HG03460 (cell line): ENCODE measurements around the gene DKK3.

ENCODE experiments used
- ATAC-seq: cut with Tn5 transposase; IDR thresholded peaks from one replicate; pipeline ENCODE4 v1.9.1; 2021; ENCODE audit not compliant: unreplicated experiment

Gene DKK3

DNA sequence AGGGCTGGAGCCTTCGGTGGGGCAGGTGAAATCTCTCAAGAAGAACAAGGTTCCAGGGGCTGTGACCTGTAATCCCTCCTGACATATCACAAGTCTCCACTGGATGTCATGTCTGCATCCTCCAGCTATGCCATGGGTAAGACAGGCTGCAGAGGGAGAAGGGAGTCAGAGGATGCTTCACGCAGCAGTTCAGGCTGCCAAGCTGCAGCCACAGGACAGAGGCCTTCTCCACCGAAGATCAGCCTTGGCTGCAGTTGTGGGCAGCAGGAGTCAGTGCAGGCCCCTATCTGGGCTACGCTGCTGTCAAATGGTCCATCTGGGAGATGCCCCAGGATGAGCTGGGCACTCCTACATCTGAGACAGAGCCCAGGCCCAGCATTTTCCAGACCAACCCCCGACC, 25.0 kb downstream of the DKK3 start:
- ATAC-seq = no peak

DNA sequence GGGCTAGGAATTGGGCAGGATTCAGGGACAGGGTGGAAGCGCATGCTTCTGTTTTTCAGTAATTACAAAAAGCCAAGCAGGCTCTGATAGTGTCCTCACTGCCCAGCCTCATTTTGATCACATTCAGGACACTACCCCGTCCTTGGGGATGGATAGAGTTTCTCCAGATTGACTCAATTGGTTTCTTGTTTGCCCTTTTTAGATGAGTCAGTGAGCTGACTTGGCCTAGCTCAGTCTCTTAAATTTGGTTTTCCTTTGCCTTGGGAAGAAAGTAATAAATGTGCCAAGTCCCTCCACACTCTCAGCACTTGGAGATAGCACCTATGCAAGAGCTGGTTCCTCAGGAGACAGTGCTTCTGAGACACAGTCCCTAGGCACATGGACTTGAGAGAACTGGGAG, 25.5 kb downstream of the DKK3 start:
- no peak for ATAC-seq

DNA sequence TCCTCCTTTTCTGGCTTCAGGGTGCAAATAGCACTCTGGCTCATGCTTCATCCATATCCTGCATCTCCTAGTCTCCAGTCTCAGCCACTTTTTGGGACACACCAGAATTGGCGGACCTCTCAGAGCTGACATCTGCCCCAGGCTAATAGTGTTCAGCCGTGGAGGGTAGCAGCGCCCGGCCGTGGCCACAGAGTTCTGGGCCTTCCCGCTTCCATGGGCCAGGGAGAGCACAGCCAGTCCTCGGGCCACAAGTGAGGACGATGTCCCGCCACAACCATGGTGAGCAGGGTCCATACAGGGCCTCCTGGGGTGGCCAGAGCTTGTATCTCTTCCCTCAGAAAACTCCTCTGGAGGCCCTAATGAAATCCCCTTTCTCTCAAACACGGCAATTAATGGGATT, 26.0 kb downstream of the DKK3 start:
- ATAC-seq = no peak

DNA sequence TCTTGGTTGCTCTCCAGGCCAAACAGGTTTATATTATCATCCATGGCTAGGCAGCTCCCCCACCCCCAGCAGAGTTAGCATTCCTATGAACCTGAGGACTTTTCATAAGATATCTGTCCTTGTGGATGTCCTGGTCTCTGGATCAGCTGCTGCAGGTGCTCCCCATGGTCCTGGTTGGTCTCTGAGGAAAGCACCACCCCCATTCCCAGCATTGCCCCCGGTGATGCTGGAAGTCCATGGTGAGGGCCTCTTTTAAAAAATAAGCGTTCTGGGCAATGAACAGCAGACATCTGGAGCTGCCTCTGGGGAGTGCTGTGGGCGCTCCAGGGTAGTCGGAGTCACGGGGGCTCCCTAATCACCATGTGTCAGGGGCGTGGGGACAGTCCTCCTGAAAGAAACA, 26.6 kb downstream of the DKK3 start:
- ATAC-seq = no peak

DNA sequence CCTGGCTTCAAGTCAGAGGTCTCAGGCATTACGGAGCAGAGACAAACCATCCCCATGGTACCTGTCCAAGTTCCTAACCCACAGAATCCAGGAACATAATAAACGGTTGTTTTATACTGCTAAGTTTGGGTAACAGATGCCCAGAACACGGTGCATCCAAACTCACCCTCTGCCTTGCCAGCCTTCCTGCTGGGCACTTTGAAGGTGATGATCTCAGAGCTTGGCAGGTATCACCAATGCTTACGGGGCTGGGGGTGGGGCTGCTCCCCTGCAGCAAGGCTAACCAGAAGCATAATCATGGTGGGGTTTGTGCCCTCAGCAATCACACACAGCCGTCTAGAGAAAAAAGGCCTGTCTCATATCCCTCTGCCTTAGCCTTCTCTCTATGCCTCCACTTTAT, 27.1 kb downstream of the DKK3 start:
- no peak for ATAC-seq

DNA sequence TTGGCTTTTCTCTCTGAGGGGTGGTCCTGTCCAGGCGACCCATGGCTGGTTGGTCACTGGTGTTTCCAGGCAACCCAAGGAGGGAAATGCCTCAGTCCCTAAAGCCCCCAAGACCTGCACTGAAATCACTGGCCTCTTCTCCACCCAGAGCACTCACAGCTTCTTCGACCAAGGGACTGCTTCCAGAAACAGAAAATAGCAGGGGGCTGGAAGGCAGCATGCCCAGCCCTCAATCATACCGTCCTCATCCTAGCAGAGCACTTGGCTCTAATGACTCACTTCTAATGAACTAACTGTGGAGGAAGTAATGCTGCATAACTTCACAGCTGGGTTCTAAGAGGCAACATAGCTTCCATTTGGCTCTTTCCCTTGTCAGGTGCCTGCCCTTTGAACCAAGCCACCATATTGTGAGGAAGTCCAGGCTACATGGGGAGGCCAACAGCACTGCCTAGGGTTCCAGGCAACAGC, 27.6 kb downstream of the DKK3 start:
- ATAC-seq = no peak

DNA sequence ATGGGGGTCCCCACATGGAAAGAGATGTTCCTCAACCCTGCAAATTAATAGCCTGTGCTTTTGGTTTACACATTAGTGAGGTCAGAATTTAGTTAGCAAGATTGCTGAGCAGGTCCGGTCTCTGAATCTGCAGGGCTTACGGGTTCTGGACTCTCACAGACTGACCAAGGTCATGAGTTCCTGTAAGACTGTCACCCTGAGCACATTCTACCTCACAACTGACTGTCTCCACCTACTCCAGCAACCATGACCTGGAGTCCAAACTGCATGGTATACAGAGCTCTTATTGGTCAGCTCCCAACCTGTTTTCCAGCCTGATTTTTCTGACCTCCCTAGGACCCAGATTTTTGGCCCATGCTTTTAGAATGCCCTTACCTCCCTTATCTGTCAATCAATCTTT, 28.2 kb downstream of the DKK3 start:
- ATAC-seq = no peak

DNA sequence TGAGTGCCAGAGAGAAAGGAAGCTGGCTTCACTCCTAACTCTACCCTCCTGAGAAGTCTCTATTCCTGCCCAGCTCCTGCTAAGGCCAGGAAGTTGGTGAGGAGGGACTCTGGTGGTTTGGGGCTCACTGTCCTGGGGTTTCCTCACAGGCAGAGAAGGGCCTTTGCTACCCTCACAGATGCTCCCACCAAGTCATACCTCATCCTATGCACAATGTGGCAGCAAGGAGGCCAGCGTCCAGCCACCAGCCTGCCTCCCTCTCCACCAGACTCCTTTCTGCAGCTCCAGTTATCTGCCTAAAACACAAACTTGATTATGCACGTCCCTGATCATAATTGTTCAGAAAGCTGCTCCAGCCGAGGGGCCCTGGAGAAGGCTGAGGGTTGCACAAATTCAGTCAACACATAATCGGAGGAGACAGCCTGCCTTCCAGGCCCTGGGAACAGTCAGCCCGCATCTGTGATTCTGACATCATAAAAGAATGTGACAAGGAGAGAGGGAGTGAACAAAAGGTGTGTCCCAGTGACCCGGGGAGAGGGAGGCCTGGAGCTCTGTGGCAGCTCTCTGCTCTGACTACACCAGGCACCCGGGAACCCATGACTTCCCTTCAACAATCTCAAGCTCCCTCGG, 28.8 kb downstream of the DKK3 start:
- no peak for ATAC-seq

DNA sequence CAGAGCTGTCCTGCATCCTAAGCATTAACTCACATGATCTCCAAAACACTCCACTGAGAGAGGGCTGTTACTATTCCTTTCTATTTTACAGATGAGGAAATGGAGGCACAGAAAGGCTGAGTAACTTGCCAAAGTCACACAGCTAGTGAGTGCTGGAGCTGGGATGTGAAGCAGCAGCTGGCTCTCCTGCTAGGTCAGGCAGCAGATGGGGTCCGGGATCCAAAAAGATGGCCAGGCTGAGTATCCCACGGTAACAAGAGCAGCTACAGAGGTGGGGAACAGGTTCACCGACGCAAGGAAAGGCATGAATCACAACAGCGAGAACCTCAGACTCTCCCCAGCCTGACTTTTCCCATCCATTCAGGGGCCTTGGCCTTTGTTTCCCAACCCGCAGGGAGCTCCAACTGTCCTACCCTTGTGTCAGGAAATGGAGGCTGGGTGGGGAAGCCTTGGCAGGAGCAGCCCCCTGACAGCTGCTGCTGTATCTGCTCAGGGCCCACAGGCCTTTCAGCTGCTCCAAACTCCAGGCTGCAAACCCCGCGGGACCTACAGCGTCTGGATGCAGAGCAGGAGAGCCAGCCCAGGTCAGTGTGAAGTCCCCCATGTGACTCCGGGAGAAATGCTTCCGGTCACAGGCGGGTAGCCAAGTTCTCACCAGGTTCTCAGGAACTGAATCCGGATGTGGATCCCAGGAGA, 29.5 kb downstream of the DKK3 start:
- no peak for ATAC-seq

DNA sequence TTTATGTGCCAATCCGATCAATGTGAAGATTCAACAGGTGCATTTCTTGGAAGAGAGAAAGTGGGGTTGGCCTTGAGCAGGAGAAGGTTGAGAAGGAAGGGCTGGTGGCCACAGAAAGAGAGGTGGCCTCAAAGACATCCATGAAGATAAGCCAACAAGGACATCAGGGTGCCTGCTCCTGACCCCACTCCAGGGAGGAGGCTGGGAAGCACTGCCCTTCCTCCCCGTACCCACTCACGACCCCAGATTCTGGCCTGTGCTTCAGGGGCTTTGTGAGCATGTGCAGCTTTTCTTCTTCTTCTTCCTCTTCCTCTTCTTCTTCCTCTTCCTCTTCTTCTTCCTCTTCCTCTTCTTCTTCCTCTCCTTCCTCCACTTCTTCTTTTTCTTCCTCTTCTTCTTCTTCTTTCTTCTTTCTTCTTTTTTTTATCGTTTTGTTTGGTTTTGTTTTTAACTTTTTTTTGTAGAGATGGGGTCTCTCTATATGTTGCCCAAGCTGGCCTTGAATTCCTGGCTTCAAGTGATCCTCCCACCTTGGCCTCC, 30.3 kb downstream of the DKK3 start:
- no peak for ATAC-seq

DNA sequence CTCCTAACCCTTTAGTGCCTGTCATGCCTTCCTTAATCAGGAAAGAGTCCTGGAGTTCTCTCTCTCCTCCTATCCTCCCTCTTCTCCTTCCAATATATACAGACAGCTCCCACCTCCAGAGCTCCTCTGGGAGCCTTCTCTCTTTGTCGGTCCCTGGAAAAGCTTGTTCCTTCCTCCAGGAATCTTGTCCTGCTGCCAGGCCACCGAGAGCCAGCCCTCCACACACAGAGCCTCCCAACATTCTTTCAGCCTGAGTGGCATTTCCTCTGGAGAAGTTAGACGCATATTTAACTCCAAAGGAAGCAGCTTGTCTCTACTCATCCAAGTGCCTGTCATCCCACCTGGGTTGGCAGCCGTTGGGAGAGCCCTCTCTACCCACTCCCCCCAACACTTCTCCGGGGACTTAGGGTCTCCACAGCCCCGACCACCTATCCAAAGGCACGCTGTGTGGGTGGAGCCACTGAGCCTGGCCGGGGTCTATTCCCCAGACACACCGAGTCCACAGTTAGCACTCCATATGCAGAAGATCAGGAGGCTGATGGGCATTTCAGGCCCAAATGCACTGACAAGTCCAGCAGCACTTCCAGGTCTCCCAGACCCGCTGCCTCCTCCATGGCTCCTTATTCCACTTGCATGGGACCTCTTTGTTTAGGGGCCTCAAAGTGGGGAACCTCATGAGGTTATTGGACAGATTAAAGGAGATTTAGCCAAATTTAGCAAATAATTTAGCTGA, 31.1 kb downstream of the DKK3 start:
- no peak for ATAC-seq

DNA sequence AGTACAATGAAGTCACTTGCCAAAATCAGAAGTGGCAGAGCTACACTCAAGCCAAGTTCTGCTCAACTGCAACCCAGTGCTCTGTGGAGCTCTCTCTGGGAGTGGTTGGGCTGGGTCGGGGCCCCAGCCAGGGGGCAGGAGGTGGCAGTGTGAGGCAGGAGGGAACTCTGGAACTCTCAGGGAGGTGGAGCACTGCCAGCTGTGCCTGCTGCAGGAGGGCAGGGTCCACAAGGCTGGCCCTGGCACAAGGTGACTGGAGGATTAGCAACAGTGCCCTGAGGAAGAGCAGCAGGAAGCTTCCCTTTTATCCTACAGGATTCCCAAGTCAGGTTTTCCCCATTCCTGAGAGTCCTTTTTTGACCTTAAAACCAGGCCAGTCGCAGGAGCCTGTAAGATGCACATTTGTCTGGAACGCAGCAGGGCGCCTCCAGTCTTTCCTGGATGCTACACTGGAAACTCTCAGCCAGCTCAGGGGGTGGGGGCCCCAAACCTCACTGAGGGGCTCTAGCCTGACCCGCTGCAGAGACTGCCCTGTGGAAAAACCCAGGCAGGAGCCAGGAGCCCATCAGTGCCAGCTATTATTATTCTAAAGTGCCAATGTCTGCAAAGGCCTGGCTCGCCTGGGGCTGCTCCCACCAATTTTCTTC, 31.8 kb downstream of the DKK3 start:
- no peak for ATAC-seq

DNA sequence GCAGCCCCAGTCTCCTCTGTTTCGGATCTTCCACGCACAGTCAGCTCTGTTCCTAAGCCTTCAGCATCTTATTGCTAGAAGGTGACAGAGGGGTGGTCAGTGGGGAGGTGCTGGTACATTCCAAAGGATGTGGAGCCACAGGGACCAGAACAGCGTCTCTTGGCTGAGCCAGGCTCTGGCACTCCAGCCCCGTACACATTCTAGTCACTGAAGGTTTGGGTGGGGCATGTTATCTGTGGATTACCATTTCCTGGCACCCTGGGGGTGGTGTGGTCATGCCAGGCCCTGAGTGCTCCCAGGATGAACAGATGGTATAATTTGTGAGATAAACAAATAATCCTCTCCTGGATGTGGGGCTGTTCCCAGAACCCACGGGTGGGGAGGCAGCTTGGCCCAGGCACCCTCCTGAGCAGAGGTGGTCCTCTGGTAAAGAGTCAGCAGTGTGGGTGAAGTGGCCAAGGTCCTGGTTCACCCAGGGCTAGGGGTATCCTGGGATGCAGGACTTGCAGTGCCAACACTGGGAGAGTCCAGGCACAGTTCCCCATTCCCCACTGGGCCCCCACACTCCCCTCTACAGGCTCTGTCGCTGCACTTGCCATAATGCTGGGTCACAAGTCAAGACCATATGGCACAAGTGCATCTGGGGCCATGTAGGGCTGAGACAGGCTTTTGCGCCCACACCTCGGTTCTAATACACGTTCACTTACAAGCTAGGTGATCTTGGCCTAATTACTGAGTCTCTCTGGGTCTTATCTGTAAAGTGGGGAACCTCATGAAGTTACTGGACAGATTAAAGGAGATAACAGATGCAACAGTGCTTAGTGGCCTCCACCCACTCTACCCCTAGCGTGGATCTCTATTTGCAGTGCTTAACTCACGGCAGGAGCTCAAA, 33.0 kb downstream of the DKK3 start:
- ATAC-seq = no peak

DNA sequence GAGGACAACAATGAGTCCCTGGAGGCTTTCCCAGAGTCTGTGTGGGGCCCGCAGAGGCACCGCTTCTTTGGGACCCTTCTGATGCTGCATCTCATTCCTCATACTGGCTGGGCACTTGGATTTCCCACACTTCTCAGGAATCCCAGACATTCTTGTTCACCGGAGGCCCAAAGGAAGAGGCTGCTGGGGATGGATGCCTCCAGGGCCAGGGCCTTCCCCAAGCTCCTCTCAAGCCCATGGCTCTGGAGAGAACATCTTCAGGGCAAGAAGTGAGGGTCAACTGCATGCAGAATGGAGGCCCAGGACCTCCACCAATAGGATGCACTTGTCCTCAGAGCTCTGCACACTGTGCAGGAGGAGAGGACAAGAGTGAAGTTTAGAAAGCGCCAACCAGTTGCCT, 34.6 kb downstream of the DKK3 start:
- no peak for ATAC-seq

DNA sequence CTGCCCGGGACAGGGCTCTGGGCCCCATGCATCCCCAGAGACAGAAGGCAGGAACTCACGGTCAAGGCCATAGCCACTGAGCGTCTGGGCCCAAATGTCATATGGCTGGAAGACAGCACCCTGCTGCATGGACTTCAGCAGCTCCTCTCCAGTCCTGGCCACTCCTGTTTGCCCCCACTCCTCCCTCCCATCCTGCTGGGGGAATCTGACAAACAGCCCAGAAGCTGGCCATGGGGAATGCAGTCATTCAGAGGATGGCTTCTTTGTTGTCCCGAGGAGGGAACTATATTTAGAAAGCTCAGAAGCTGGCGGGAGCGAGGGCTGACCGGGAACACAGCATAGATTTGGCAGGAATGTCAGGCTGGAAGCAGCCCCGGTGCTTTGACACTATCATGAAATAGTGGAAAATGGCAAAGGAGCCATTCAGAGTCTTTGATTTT, 35.0 kb downstream of the DKK3 start:
- ATAC-seq = no peak

DNA sequence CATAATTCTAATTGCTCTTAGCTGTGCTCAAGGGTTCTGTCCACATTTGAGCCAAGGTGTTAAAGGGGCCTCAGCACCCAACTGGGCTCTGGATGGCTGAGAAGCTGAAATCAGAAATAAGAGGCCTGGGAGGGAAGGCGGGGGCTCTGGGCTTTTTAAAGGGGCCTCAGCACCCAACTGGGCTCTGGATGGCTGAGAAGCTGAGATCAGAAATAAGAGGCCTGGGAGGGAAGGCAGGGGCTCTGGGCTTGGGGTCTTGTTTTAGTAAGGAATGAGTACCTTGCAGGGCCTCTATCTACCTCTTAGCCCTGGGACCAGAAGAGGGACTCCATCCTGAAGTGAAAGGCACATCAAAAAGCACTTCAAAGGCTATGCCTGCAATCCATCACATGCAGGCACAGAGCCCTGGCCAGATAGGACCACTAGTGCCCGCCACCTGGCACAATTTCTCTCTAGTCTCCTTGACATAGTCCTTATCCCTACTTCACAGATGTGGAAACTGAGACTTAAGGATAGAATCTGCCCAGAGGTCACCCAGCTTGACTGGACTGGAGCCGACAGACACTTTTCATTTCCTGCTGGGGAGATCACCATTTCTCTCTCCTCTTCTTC, 35.6 kb downstream of the DKK3 start:
- no peak for ATAC-seq

DNA sequence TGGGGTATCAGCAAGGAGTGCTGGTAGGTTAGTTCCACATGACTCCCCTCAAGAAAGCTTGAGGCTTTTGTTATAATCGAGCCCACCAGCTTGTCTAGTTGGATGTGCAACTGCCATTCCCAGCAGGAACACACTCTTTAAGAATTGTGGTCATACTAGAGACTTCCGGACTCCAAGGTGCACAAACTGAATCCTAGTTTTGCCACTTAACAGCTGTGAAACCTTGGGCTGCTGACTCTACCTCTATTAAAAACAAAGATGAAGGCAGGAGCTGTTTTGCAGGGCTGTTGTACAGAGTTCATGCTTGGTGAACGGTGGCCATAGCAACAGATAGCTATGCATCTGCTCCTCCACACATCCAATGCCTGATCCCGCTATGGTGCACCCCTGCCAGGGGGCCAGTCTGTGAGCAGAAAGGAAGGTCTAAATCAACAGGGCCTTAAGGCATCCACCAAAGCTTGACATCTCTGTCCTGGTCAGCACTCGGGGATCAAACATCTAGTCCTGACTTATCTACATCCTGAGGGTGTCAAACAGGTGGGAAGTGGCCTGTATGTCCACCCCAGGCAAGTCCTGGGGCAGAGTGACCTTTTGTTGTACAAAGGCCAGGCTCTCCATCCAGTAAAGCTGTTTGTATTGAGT, 36.4 kb downstream of the DKK3 start:
- no peak for ATAC-seq

DNA sequence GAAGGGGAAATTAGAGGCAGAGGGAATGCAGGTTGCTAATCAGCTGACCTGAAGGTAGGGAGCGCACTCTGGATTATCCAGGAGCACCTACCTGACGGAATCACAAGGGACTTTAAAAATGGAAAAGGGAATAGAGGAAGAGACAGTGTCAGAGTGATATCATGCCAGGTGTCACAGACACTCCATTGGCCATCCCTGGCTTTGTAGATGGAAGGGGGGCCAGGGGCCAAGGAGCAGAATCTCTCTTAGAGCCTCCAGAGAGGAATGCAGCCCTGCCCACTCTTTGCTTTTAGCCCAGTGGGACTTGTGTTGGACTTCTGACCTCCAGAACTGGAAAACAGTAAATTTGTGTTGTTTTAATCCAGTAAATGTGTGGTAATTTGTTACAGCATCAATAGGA, 37.9 kb downstream of the DKK3 start:
- no peak for ATAC-seq

DNA sequence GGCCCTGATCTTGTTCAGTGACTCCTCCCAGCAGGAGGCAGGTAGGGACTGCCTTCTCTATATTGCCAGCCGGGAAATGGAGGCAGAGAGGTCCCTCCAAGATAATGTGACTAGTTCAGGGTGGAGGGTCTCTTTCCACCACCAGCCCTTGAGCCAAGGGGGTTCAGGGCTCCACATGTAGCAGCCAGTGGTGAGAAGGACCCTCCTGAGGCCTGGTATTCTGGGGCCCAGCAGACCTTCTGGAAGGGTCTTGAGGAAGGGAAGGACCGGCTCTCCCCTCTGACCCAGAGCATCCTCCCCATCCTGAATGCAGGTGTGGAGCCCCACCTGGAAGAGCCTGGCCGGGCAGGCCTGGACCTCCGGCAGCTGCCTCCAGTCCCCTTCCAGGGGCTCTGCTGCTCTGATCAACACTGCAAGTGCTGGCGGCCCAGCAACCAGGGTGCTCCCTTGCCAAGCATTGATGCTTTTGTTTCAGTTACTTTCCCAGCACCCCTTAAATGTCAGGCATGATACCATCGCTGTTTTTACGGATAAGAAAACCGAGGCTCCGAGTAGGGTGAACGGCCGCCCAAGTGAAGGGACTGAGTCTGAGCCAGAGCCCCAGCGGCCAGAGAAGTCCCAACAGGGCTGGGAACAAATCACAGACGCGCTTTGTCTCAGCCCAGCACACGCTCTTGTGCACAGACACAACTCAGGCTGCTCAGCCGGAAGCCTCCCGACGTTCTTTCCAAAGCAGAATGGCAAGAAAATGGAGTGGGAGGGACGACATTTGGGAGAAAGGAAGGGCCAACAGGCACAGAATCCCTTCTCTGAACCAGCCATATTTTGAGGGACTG, 38.8 kb downstream of the DKK3 start:
- ATAC-seq = no peak
